Hepatocyte (in vitro differentiated cells): Measurements from ENCODE around the gene POU6F2. TPM values are rescaled to one million over a fixed set of nuclear protein-coding genes. Genes with fewer than 3 reads are reported as not detected.

Source experiments
- DNase-seq: peaks from one replicate; pipeline ENCODE4 v3.0.0-alpha.2; 2016; ENCODE audit warnings: low spot score
- H2AFZ ChIP-seq: fragments of 200-600 bp; sonication (generic); 2 replicates; pipeline ENCODE4 v1.6.0; 2016; ENCODE audit warnings: antibody characterized with exemption, mild to moderate bottlenecking
- H3K27ac ChIP-seq: fragments of 200-600 bp; sonication (generic); 2 replicates; pipeline ENCODE4 v1.5.1; 2016; ENCODE audit warnings: mild to moderate bottlenecking
- H3K27me3 ChIP-seq: fragments of 200-600 bp; sonication (generic); 2 replicates; pipeline ENCODE4 v1.6.1; 2016
- H3K36me3 ChIP-seq: fragments of 200-600 bp; sonication (generic); replicated peaks from 2 replicates; pipeline ENCODE4 v1.5.1; 2016; ENCODE audit warnings: low read depth; ENCODE audit not compliant: insufficient read depth
- H3K4me1 ChIP-seq: fragments of 200-600 bp; sonication (generic); 2 replicates; pipeline ENCODE4 v1.5.1; 2016; ENCODE audit warnings: mild to moderate bottlenecking, moderate library complexity; ENCODE audit not compliant: insufficient read depth
- H3K4me2 ChIP-seq: fragments of 200-600 bp; sonication (generic); 2 replicates; pipeline ENCODE4 v1.6.0; 2016
- H3K4me3 ChIP-seq: fragments of 200-600 bp; sonication (generic); 2 replicates; pipeline ENCODE4 v1.5.1; 2016; ENCODE audit warnings: mild to moderate bottlenecking
- H3K79me2 ChIP-seq: fragments of 200-600 bp; sonication (generic); 2 replicates; pipeline ENCODE4 v1.6.0; 2017; ENCODE audit warnings: mild to moderate bottlenecking
- H3K9me2 ChIP-seq: fragments of 200-600 bp; sonication (generic); replicated peaks from 2 replicates; pipeline ENCODE4 v1.6.0; 2017; ENCODE audit warnings: mild to moderate bottlenecking; ENCODE audit not compliant: insufficient read depth
- H3K9me3 ChIP-seq: fragments of 200-600 bp; sonication (generic); 2 replicates; pipeline ENCODE4 v1.5.1; 2016; ENCODE audit warnings: low read depth, mild to moderate bottlenecking
- H4K20me1 ChIP-seq: fragments of 200-600 bp; sonication (generic); 2 replicates; pipeline ENCODE4 v1.6.0; 2016; ENCODE audit warnings: mild to moderate bottlenecking; ENCODE audit not compliant: insufficient read depth, poor library complexity, severe bottlenecking
- CTCF ChIP-seq: fragments of 200-600 bp; sonication (generic); IDR thresholded peaks from 2 replicates; pipeline ENCODE4 v1.5.1; 2016; ENCODE audit warnings: antibody characterized with exemption, mild to moderate bottlenecking; ENCODE audit not compliant: poor library complexity
- EZH2 ChIP-seq: fragments of 200-600 bp; sonication (generic); IDR thresholded peaks from 2 replicates; pipeline ENCODE4 v1.6.1; 2016; ENCODE audit warnings: antibody characterized with exemption, mild to moderate bottlenecking, borderline replicate concordance
- EZH2phosphoT487 ChIP-seq: fragments of 200-600 bp; sonication (generic); IDR thresholded peaks from one replicate; pipeline ENCODE4 v1.6.1; 2018; ENCODE audit warnings: antibody characterized with exemption, mild to moderate bottlenecking, low read depth, moderate library complexity; ENCODE audit not compliant: unreplicated experiment, severe bottlenecking
- WGBS: methylation state at CpG from one replicate; pipeline ENCODE4 v1.1.6; 2016; ENCODE audit warnings: low lambda C conversion rate; ENCODE audit errors: missing lambda C conversion rate; 5-methylcytosine and 5-hydroxymethylcytosine counted together
- polyA plus RNA-seq: library from polyadenylated mRNA; unstranded; fragments of >200 nt; fragmentation: Nextera tagmentation; extraction: Ambion mirVana; gene quantifications from 2 replicates; pipeline ENCODE4 v1.2.1, GENCODE V29; 2016
- total RNA-seq: library from RNA; depleted of rRNA; stranded (reverse); fragments of >200 nt; gene quantifications from 2 replicates; pipeline ENCODE4 v1.2.3, GENCODE V29; 2014

POU6F2 gene
- total and polyA plus RNA-seq, 2 experiments from 2014 or later, result 0.67 to 1.4 TPM

- 88% methylated on average over 4 of the region's 4 CpGs for WGBS
- Histone ChIP-seq H3K9me3 (no peaks in the 10 kb centered on the region), H3K27me3 (no peaks in the 10 kb centered on the region), H3K9me2 (no peaks in the 10 kb centered on the region), H3K27ac (no peak overlapping the region), H3K4me2 (no peak overlapping the region), H2AFZ (no peak overlapping the region), H4K20me1 (no peaks in the 10 kb centered on the region), H3K4me3 (no peak overlapping the region), H3K36me3 (no peaks in the 10 kb centered on the region), H3K4me1 (no peaks in the 10 kb centered on the region), H3K79me2 (no peaks in the 10 kb centered on the region)
- DNase-seq, result no peak
- TF ChIP-seq EZH2 (no peak), CTCF (no peak), EZH2phosphoT487 (no peak)
These were observed 221.3 kb downstream of the POU6F2 start for GRCh38 chr7:39199006-39199405.

- H3K9me3 ChIP-seq, result no peaks in the 10 kb centered on the region
- H2AFZ ChIP-seq, result no peak overlapping the region
- H3K79me2 ChIP-seq, result no peaks in the 10 kb centered on the region
- H3K4me2 ChIP-seq, result no peak overlapping the region
- H3K27ac ChIP-seq, result no peak overlapping the region
- H3K27me3 ChIP-seq, result no peaks in the 10 kb centered on the region
- H4K20me1 ChIP-seq, result no peaks in the 10 kb centered on the region
- no peaks in the 10 kb centered on the region for H3K4me1 ChIP-seq
- no peaks in the 10 kb centered on the region for H3K9me2 ChIP-seq
- no peak overlapping the region for H3K4me3 ChIP-seq
- H3K36me3 ChIP-seq, result no peaks in the 10 kb centered on the region
- WGBS, result 66% methylated on average over 5 of the region's 5 CpGs
- TF ChIP-seq CTCF (no peak), EZH2 (no peak), EZH2phosphoT487 (no peak)
- DNase-seq, result no peak
These were observed 222.2 kb downstream of the POU6F2 start for GRCh38 chr7:39199951-39200350.

- Histone ChIP-seq H4K20me1 (no peaks in the 10 kb centered on the region), H3K36me3 (no peaks in the 10 kb centered on the region), H3K9me2 (no peaks in the 10 kb centered on the region), H3K9me3 (no peaks in the 10 kb centered on the region), H3K4me3 (no peak overlapping the region), H3K4me2 (no peak overlapping the region), H3K27me3 (no peaks in the 10 kb centered on the region), H3K79me2 (no peaks in the 10 kb centered on the region), H2AFZ (no peak overlapping the region), H3K4me1 (no peaks in the 10 kb centered on the region), H3K27ac (no peak overlapping the region)
- WGBS, result 70% methylated on average over 1 of the region's 1 CpG
- no peak for DNase-seq
- TF ChIP-seq CTCF (no peak), EZH2 (no peak), EZH2phosphoT487 (no peak)
These were observed 224.3 kb downstream of the POU6F2 start for GRCh38 chr7:39202041-39202440.

GRCh38 chr7:39210362-39210761, 232.7 kb downstream of the POU6F2 start:
- WGBS, result 68% methylated on average over 6 of the region's 6 CpGs
- H2AFZ ChIP-seq, result no peak overlapping the region
- DNase-seq, result no peak
- no peaks in the 10 kb centered on the region for H3K9me2 ChIP-seq
- H3K27ac ChIP-seq, result no peak overlapping the region
- no peaks in the 10 kb centered on the region for H3K79me2 ChIP-seq
- no peaks in the 10 kb centered on the region for H3K27me3 ChIP-seq
- H3K4me2 ChIP-seq, result no peak overlapping the region
- no peaks in the 10 kb centered on the region for H3K36me3 ChIP-seq
- no peaks in the 10 kb centered on the region for H4K20me1 ChIP-seq
- no peak overlapping the region for H3K4me3 ChIP-seq
- no peak for TF ChIP-seq EZH2phosphoT487
- no peak for TF ChIP-seq CTCF
- no peak for TF ChIP-seq EZH2
- H3K4me1 ChIP-seq, result no peaks in the 10 kb centered on the region
- no peaks in the 10 kb centered on the region for H3K9me3 ChIP-seq
